Measurements from ENCODE around the gene RNU2-1. TPM values are rescaled to one million over a fixed set of nuclear protein-coding genes. Genes with fewer than 3 reads are reported as not detected.
"Not testable (repeated sequence)": the region's sequence is repeated elsewhere in the genome, so short reads cannot be mapped to it uniquely, and the experiment has no call there.

RNU2-1 gene
- total RNA-seq (2014; rRNA removed; shearing (Covaris generic)) = not detected in 2 replicates

- DNase-seq (ENCODE audit: low spot score) = not testable (repeated sequence)
Measured at GRCh38 chr17:43233877-43234276, at the start of gene RNU2-1. TSS of gene RNU2-1 (minus strand) at chr17:43233977.

GRCh38 chr17:43272914-43273313 lies 39.1 kb upstream of the RNU2-1 start:
- DNase-seq (ENCODE audit: low spot score) = not testable (repeated sequence)

GRCh38 chr17:43272483-43272882 lies 38.7 kb upstream of the RNU2-1 start:
- DNase-seq (ENCODE audit: low spot score) = not testable (repeated sequence)

GRCh38 chr17:43270552-43271504 lies 37.1 kb upstream of the RNU2-1 start:
- DNase-seq (ENCODE audit: low spot score) = not testable (repeated sequence)

GRCh38 chr17:43246456-43246855 lies 12.7 kb upstream of the RNU2-1 start:
- DNase-seq (ENCODE audit: low spot score) = not testable (repeated sequence)

- not testable (repeated sequence) for DNase-seq (ENCODE audit: low spot score)
Measured at GRCh38 chr17:43240596-43241352, 7.0 kb upstream of the RNU2-1 start.

GRCh38 chr17:43239597-43239996 lies 5.8 kb upstream of the RNU2-1 start:
- DNase-seq (ENCODE audit: low spot score) = not testable (repeated sequence)

GRCh38 chr17:43233263-43233662 lies 514 bp downstream of the RNU2-1 start:
- not testable (repeated sequence) for DNase-seq (ENCODE audit: low spot score)

GRCh38 chr17:43232021-43232699 lies 1.6 kb downstream of the RNU2-1 start:
- not testable (repeated sequence) for DNase-seq (ENCODE audit: low spot score)

GRCh38 chr17:43231205-43232020 lies 2.4 kb downstream of the RNU2-1 start:
- not testable (repeated sequence) for DNase-seq (ENCODE audit: low spot score)

- not testable (repeated sequence) for DNase-seq (ENCODE audit: low spot score)
Measured at GRCh38 chr17:43228020-43228782, 5.6 kb downstream of the RNU2-1 start, which contains the start of gene CCDC200. TSS of gene CCDC200 (minus strand) at chr17:43228623. CDS start at chr17:43228554, 69 bp downstream.

GRCh38 chr17:43226393-43226792 lies 7.4 kb downstream of the RNU2-1 start:
- no peak for DNase-seq (ENCODE audit: low spot score)

- no peak for DNase-seq (ENCODE audit: low spot score)
Measured at GRCh38 chr17:43224146-43224705, 9.6 kb downstream of the RNU2-1 start.

- no peak for DNase-seq (ENCODE audit: low spot score)
Measured at GRCh38 chr17:43220511-43221125, 13.2 kb downstream of the RNU2-1 start.

- DNase-seq (ENCODE audit: low spot score) = no peak
Measured at GRCh38 chr17:43219746-43220380, 13.9 kb downstream of the RNU2-1 start.

- no peak for DNase-seq (ENCODE audit: low spot score)
Measured at GRCh38 chr17:43219001-43219400, 14.8 kb downstream of the RNU2-1 start.

GRCh38 chr17:43217614-43218087 lies 16.1 kb downstream of the RNU2-1 start:
- no peak for DNase-seq (ENCODE audit: low spot score)

GRCh38 chr17:43216762-43217613 lies 16.8 kb downstream of the RNU2-1 start:
- no peak for DNase-seq (ENCODE audit: low spot score)
